Neural cell (in vitro differentiated cells): ENCODE results near the gene ANKFN1. TPM values are rescaled to one million over a fixed set of nuclear protein-coding genes. Genes with fewer than 3 reads are reported as not detected.

ENCODE experiments used
- H2AFZ ChIP-seq: fragments of 200-600, 300-800 bp; sonication (generic), shearing (Covaris generic); 2 replicates; pipeline ENCODE4 v1.6.0; 2014; ENCODE audit warnings: low read depth, mild to moderate bottlenecking, antibody characterized with exemption, low read length, moderate library complexity
- H3F3A ChIP-seq: fragments of 200-600 bp; shearing (Covaris generic); 2 replicates; pipeline ENCODE4 v1.6.1; 2016; ENCODE audit warnings: mild to moderate bottlenecking, moderate library complexity, mixed read lengths, antibody characterized with exemption, low read length; ENCODE audit not compliant: insufficient read depth, poor library complexity, severe bottlenecking
- H3K27ac ChIP-seq: fragments of 200-600, 300-800 bp; sonication (generic), shearing (Covaris generic); 2 replicates; pipeline ENCODE4 v1.5.1; 2014; ENCODE audit warnings: mild to moderate bottlenecking, low read length, moderate library complexity
- H3K27me3 ChIP-seq: fragments of 300-800, 200-600 bp; sonication (generic), shearing (Covaris generic); 2 replicates; pipeline ENCODE4 v1.6.0; 2014; ENCODE audit warnings: mild to moderate bottlenecking, low read depth, low read length, moderate library complexity; ENCODE audit not compliant: insufficient read depth
- H3K36me3 ChIP-seq: fragments of 300-800, 200-600 bp; sonication (generic), shearing (Covaris generic); 2 replicates; pipeline ENCODE4 v1.5.1; 2014; ENCODE audit warnings: mild to moderate bottlenecking, antibody characterized with exemption, low read length, moderate library complexity; ENCODE audit not compliant: insufficient read depth
- H3K4me2 ChIP-seq: fragments of 300-800, 200-600 bp; sonication (generic), shearing (Covaris generic); 2 replicates; pipeline ENCODE4 v1.6.0; 2014; ENCODE audit warnings: mild to moderate bottlenecking, low read length
- H3K4me3 ChIP-seq: fragments of 300-800, 200-600 bp; sonication (generic), shearing (Covaris generic); 2 replicates; pipeline ENCODE4 v1.5.1; 2014; ENCODE audit warnings: mild to moderate bottlenecking, low read length, moderate library complexity
- H3K79me2 ChIP-seq: fragments of 200-600 bp; shearing (Covaris generic); replicated peaks from 2 replicates; pipeline ENCODE4 v1.6.0; 2014; ENCODE audit warnings: mild to moderate bottlenecking, low read length, moderate library complexity; ENCODE audit not compliant: insufficient read depth
- H3K9ac ChIP-seq: fragments of 300-800, 200-600 bp; sonication (generic), shearing (Covaris generic); 2 replicates; pipeline ENCODE4 v1.6.1; 2016; ENCODE audit warnings: mild to moderate bottlenecking, low read length, mixed read lengths
- H3K9me2 ChIP-seq: fragments of 200-600 bp; shearing (Covaris generic); 2 replicates; pipeline ENCODE4 v1.6.1; 2016; ENCODE audit warnings: mild to moderate bottlenecking, low read length, mixed read lengths; ENCODE audit not compliant: insufficient read depth
- H3K9me3 ChIP-seq: fragments of 200-600, 300-800 bp; sonication (generic), shearing (Covaris generic); 2 replicates; pipeline ENCODE4 v1.6.1; 2016; ENCODE audit warnings: mild to moderate bottlenecking, mixed run types, low read length, moderate library complexity, mixed read lengths
- H4K20me1 ChIP-seq: fragments of 200-600 bp; shearing (Covaris generic); 2 replicates; pipeline ENCODE4 v1.6.1; 2016; ENCODE audit warnings: mild to moderate bottlenecking, mixed run types; ENCODE audit not compliant: insufficient read depth
- CTCF ChIP-seq: fragments of 450-650 bp; IDR thresholded peaks from 2 replicates; pipeline ENCODE4 v1.5.1; 2014; ENCODE audit warnings: antibody characterized with exemption, mild to moderate bottlenecking, moderate library complexity; ENCODE audit not compliant: poor library complexity, severe bottlenecking
- EP300 ChIP-seq: fragments of 450-650 bp; conservative IDR thresholded peaks from 2 replicates; pipeline ENCODE4 v1.6.1; 2014; ENCODE audit warnings: antibody characterized with exemption, mild to moderate bottlenecking, moderate library complexity; ENCODE audit not compliant: poor library complexity, severe bottlenecking
- EZH2 ChIP-seq: fragments of 200-600, 300-800 bp; shearing (Covaris generic), sonication (generic); IDR thresholded peaks from 2 replicates; pipeline ENCODE4 v1.6.1; 2014; ENCODE audit warnings: antibody characterized with exemption, low read length, borderline replicate concordance, mild to moderate bottlenecking; ENCODE audit not compliant: insufficient read depth, poor library complexity, severe bottlenecking
- MXI1 ChIP-seq: fragments of 450-650 bp; conservative IDR thresholded peaks from 2 replicates; pipeline ENCODE4 v1.6.1; 2014; ENCODE audit warnings: antibody characterized with exemption, mild to moderate bottlenecking; ENCODE audit not compliant: poor library complexity, severe bottlenecking
- POLR2AphosphoS5 ChIP-seq: IDR thresholded peaks from 2 replicates; pipeline ENCODE4 v1.6.1; 2012
- RAD21 ChIP-seq: fragments of 450-650 bp; conservative IDR thresholded peaks from 2 replicates; pipeline ENCODE4 v1.6.1; 2014; ENCODE audit warnings: antibody characterized with exemption, mild to moderate bottlenecking, moderate library complexity
- REST ChIP-seq: IDR thresholded peaks from 2 replicates; pipeline ENCODE4 v1.6.1; 2012; ENCODE audit warnings: borderline replicate concordance
- SMC3 ChIP-seq: fragments of 450-650 bp; conservative IDR thresholded peaks from 2 replicates; pipeline ENCODE4 v1.6.1; 2014; ENCODE audit warnings: antibody characterized with exemption, mild to moderate bottlenecking, moderate library complexity; ENCODE audit not compliant: poor library complexity
- TAF1 ChIP-seq: IDR thresholded peaks from 2 replicates; pipeline ENCODE4 v1.6.1; 2012; ENCODE audit warnings: low read depth
- polyA plus RNA-seq: library from polyadenylated mRNA; depleted of rRNA; stranded (reverse); fragments of >200 nt; gene quantifications from 2 replicates; pipeline ENCODE4 v1.2.3, GENCODE V29; 2014

The ANKFN1 gene
- polyA plus RNA-seq, 1 donor from 2014 or later = 0.14 TPM

- no peaks in the 10 kb centered on the region for H3K9me3 ChIP-seq
- no peaks in the 10 kb centered on the region for H3K36me3 ChIP-seq
- H3F3A ChIP-seq = no peaks in the 10 kb centered on the region
- no peaks in the 10 kb centered on the region for H3K79me2 ChIP-seq
- H3K4me3 ChIP-seq = no peak overlapping the region
- no peaks in the 10 kb centered on the region for H4K20me1 ChIP-seq
- H3K27me3 ChIP-seq = no peaks in the 10 kb centered on the region
- H2AFZ ChIP-seq = no peak overlapping the region
- H3K9ac ChIP-seq = no peak overlapping the region
- TF ChIP-seq CTCF (no peak), MXI1 (no peak), TAF1 (no peak), EP300 (no peak), EZH2 (no peak), REST (no peak), RAD21 (no peak), POLR2AphosphoS5 (no peak), SMC3 (no peak)
- H3K27ac ChIP-seq = no peak overlapping the region
- no peaks in the 10 kb centered on the region for H3K9me2 ChIP-seq
- no peak overlapping the region for H3K4me2 ChIP-seq
These were observed 5.9 kb downstream of the ANKFN1 start for GRCh38 chr17:56158915-56159825.

- Histone ChIP-seq H3K9ac (no peak overlapping the region), H3K4me2 (no peak overlapping the region), H3K9me3 (no peaks in the 10 kb centered on the region), H3K27ac (no peak overlapping the region), H3K36me3 (no peaks in the 10 kb centered on the region), H3F3A (no peaks in the 10 kb centered on the region), H2AFZ (no peak overlapping the region), H3K9me2 (no peaks in the 10 kb centered on the region), H4K20me1 (no peaks in the 10 kb centered on the region), H3K4me3 (no peak overlapping the region), H3K79me2 (no peaks in the 10 kb centered on the region), H3K27me3 (no peaks in the 10 kb centered on the region)
- TF ChIP-seq CTCF (no peak), TAF1 (no peak), REST (no peak), SMC3 (no peak), EP300 (no peak), MXI1 (no peak), EZH2 (no peak), POLR2AphosphoS5 (no peak), RAD21 (no peak)
These were observed 6.6 kb downstream of the ANKFN1 start for GRCh38 chr17:56159826-56160380.
